Measurements from ENCODE around the gene PNLIPRP1.

PNLIPRP1 gene

GRCh38 chr10:116633216-116633600 is 42.4 kb downstream of the PNLIPRP1 start:
- DNase-seq = no peak

- DNase-seq = no peak
Measured at GRCh38 chr10:116634126-116634975, 43.6 kb downstream of the PNLIPRP1 start.

GRCh38 chr10:116636385-116636784 is 45.6 kb downstream of the PNLIPRP1 start:
- no peak for DNase-seq

DNA sequence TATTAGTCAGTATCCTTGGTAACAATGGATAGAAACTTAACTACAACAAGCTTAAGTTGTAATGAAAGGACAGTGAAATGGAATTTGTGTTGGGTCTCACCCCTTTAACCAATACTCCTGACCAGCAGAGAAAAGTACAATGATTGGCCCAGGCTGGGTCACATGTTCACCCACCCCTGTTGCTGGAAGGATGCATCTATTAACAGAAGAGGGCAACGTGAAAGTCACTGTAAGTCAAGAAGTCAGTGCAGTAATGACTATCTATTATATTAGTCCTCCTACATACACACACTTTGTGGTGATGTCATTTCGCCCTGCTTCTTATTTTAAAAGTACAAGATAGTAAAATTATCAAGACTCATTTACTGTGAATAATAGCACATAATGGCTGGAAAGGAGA is 46.2 kb downstream of the PNLIPRP1 start:
- no peak for DNase-seq

DNA sequence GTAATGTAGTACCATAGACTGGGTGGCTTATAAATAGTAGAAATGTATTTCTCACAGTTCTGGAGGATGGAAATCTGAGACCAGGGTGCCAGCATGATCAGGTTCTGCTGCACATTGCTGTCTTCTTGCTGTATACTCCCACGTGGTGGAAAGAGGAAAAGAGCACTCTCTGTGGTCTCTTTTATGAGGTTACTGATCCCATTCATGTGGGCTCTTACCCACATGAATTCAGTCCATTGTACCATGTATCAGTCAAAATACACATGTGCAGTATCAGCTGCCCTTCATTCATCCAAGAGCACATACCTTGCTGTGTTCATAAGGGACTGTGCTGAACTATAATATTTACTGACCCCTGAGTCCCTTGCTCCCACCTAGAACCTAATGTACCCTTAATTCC is 47.1 kb downstream of the PNLIPRP1 start:
- no peak for DNase-seq

DNA sequence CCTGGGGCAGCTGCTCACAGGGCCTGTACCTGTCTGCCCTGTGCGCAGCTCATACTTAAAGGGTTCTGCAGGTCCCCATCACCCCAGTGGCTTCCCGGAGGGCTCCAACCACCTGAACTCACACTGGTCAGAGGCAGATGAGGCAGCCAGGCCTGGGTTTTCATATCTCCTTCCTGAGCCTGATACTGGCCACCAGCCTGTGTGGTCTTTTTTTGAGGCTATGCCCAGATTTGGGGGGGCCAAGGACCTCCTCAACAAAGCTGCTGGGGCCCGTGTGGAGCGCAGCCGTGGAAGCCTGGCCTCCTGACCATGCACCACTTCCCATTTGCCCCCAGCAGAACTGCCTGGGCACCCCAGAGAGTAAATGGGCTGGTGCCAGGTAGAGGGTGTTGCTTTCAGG is 55.7 kb downstream of the PNLIPRP1 start:
- DNase-seq = no peak

DNA sequence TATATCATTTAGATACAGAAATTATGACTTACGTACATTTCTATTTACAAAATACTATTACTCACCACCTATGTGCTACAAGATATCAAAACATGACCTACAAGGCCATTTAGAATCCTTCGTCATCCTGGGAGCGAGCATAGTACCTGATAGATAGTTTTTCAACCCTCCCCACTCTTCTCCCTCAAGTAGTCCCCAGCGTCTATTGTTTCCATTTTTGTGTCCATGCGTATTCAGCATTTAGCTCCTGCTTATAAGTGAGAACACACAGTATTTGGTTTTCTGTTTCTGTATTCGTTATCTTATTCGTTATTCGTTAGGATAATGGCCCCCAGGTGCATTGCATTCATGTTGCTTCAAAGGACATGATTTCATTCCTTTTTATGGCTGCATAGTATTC is 58.1 kb downstream of the PNLIPRP1 start:
- no peak for DNase-seq

DNA sequence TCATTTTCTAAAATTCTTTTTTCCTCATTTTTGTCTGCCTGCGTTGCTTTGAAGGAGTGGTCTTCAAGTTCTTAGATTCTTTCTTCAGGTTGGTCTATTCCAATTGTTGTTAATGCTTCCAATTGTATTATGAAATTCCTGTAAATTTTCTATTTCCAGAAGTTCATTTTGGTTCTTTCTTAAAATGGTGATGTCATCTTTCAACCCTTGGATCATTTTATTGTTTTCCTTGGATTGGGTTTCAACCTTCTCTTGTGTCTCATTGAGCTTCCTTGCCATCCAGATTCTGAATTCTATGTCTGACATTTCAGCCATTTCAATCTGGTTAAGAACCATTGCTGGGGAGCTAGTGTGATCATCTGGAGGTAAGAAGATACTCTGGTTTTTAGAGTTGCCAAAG is 63.1 kb downstream of the PNLIPRP1 start:
- DNase-seq = no peak

- DNase-seq = no peak
Measured at GRCh38 chr10:116654816-116655215, 64.1 kb downstream of the PNLIPRP1 start.

GRCh38 chr10:116655568-116655967 is 64.8 kb downstream of the PNLIPRP1 start:
- no peak for DNase-seq

- no peak for DNase-seq
Measured at GRCh38 chr10:116656044-116656443, 65.3 kb downstream of the PNLIPRP1 start.

- no peak for DNase-seq
Measured at GRCh38 chr10:116657863-116658551, 67.2 kb downstream of the PNLIPRP1 start.
